Liver (tissue), 9 donors: ENCODE results near the gene ZNF687. TPM values are rescaled to one million over a fixed set of nuclear protein-coding genes. Genes with fewer than 3 reads are reported as not detected.

Experiments used
- DNase-seq: peaks from one replicate; pipeline ENCODE4 v3.0.0-alpha.2; 2017; ENCODE audit warnings: low spot score
- H3K27ac ChIP-seq, 2 donors: one replicate each; pipeline ENCODE4 v1.7.0; 2013; ENCODE audit warnings: inconsistent platforms in 2 of 2, low read length in 2 of 2, control low read depth in 1 of 2, low read depth in 1 of 2, mild to moderate bottlenecking in 1 of 2
- H3K27me3 ChIP-seq, 4 donors: one replicate each; pipeline versions ENCODE4 v1.6.1 to v1.7.0; 2013; ENCODE audit warnings: low read length in 3 of 4, inconsistent platforms in 1 of 4, mild to moderate bottlenecking in 1 of 4, moderate library complexity in 1 of 4; ENCODE audit not compliant: control insufficient read depth in 4 of 4, insufficient read depth in 4 of 4
- H3K36me3 ChIP-seq, 4 donors: one replicate each; pipeline versions ENCODE4 v1.6.1 to v1.7.0; 2013; ENCODE audit warnings: low read length in 3 of 4, mild to moderate bottlenecking in 3 of 4, low read depth in 1 of 4, moderate library complexity in 1 of 4; ENCODE audit not compliant: control insufficient read depth in 4 of 4, insufficient read depth in 3 of 4
- H3K4me1 ChIP-seq, 4 donors: one replicate each; pipeline versions ENCODE4 v1.6.1 to v1.7.0; 2013; ENCODE audit warnings: low read length in 3 of 4, mild to moderate bottlenecking in 3 of 4, moderate library complexity in 1 of 4; ENCODE audit not compliant: control insufficient read depth in 4 of 4, insufficient read depth in 4 of 4
- H3K4me3 ChIP-seq, 3 donors: one replicate each; pipeline versions ENCODE4 v1.6.1 to v1.7.0; 2013; ENCODE audit warnings: low read length in 3 of 3, control low read depth in 1 of 3, low read depth in 1 of 3, mild to moderate bottlenecking in 1 of 3
- H3K9ac ChIP-seq, 2 donors: one replicate each; pipeline ENCODE4 v1.7.0; 2013; ENCODE audit warnings: low read length in 2 of 2, mild to moderate bottlenecking in 2 of 2, moderate library complexity in 2 of 2, control low read depth in 1 of 2, low read depth in 1 of 2
- H3K9me3 ChIP-seq, 4 donors: one replicate each; pipeline versions ENCODE4 v1.6.1 to v1.7.0; 2013; ENCODE audit warnings: low read length in 3 of 4; ENCODE audit not compliant: control insufficient read depth in 4 of 4
- ATF3 ChIP-seq: IDR thresholded peaks from 2 replicates; pipeline ENCODE4 v1.6.1; 2016; ENCODE audit warnings: antibody characterized with exemption
- EGR1 ChIP-seq, 2 donors: IDR thresholded peaks; 2 replicates each; pipeline ENCODE4 v1.6.1; 2016 to 2018; ENCODE audit warnings: antibody characterized with exemption in 2 of 2, low read depth in 2 of 2
- FOXA1 ChIP-seq: IDR thresholded peaks from 2 replicates; pipeline ENCODE4 v1.6.1; 2016; ENCODE audit warnings: antibody characterized with exemption
- FOXA2 ChIP-seq: IDR thresholded peaks from 2 replicates; pipeline ENCODE4 v1.6.1; 2016; ENCODE audit warnings: antibody characterized with exemption
- GABPA ChIP-seq, 2 donors: IDR thresholded peaks in 1 of 2; conservative IDR thresholded peaks in 1 of 2; 2 replicates each; pipeline ENCODE4 v1.6.1; 2016; ENCODE audit warnings: antibody characterized with exemption in 2 of 2, mild to moderate bottlenecking in 1 of 2, moderate library complexity in 1 of 2
- HNF4A ChIP-seq, 2 donors: conservative IDR thresholded peaks; 2 replicates each; pipeline ENCODE4 v1.6.1; 2016; ENCODE audit warnings: antibody characterized with exemption in 2 of 2, mild to moderate bottlenecking in 2 of 2
- HNF4G ChIP-seq: IDR thresholded peaks from 2 replicates; pipeline ENCODE4 v1.6.1; 2016; ENCODE audit warnings: antibody characterized with exemption
- JUND ChIP-seq, 2 donors: IDR thresholded peaks; 2 replicates each; pipeline ENCODE4 v1.6.1; 2016; ENCODE audit warnings: antibody characterized with exemption in 2 of 2
- MAX ChIP-seq: IDR thresholded peaks from 2 replicates; pipeline ENCODE4 v1.6.1; 2016; ENCODE audit warnings: antibody characterized with exemption
- NR2F2 ChIP-seq: IDR thresholded peaks from 2 replicates; pipeline ENCODE4 v1.6.1; 2016; ENCODE audit warnings: antibody characterized with exemption
- RAD21 ChIP-seq, 2 donors: IDR thresholded peaks; 2 replicates each; pipeline ENCODE4 v1.6.1; 2016; ENCODE audit warnings: antibody characterized with exemption in 2 of 2, mild to moderate bottlenecking in 2 of 2
- REST ChIP-seq: IDR thresholded peaks from 2 replicates; pipeline ENCODE4 v1.6.1; 2016; ENCODE audit warnings: antibody characterized with exemption, mild to moderate bottlenecking
- RXRA ChIP-seq, 2 donors: IDR thresholded peaks; 2 replicates each; pipeline ENCODE4 v1.6.1; 2017 to 2018; ENCODE audit warnings: antibody characterized with exemption in 2 of 2, mild to moderate bottlenecking in 1 of 2
- SP1 ChIP-seq: IDR thresholded peaks from 2 replicates; pipeline ENCODE4 v1.6.1; 2018; ENCODE audit warnings: antibody characterized with exemption, mild to moderate bottlenecking
- TAF1 ChIP-seq: conservative IDR thresholded peaks from 2 replicates; pipeline ENCODE4 v1.6.1; 2016; ENCODE audit warnings: antibody characterized with exemption, mild to moderate bottlenecking
- YY1 ChIP-seq: IDR thresholded peaks from 2 replicates; pipeline ENCODE4 v1.6.1; 2016; ENCODE audit warnings: antibody characterized with exemption, mild to moderate bottlenecking
- ZBTB33 ChIP-seq: IDR thresholded peaks from 2 replicates; pipeline ENCODE4 v1.6.1; 2016; ENCODE audit warnings: antibody characterized with exemption
- WGBS: extraction: QIAGEN DNeasy Blood & Tissue Kit; methylation state at CpG from one replicate; pipeline ENCODE4 v1.1.7; 2013; 5-methylcytosine and 5-hydroxymethylcytosine counted together
- polyA plus RNA-seq, 2 donors: library from polyadenylated mRNA; stranded (reverse) in 1 of 2; unstranded in 1 of 2; fragments of 200-250 nt in 1 of 2; fragments of >200 nt in 1 of 2; fragmentation: Nextera tagmentation in 1 of 2; extraction: Ambion mirVana in 1 of 2; gene quantifications; one replicate each; pipeline versions ENCODE4 v1.2.1 to v1.2.3, GENCODE V29; 2013 to 2015
- total RNA-seq, 2 donors: library from RNA; depleted of rRNA; stranded (reverse); fragments of >200 nt; gene quantifications; one replicate each; pipeline ENCODE4 v1.2.3, GENCODE V29; 2014
- TF ChIP-seq, protein P1 (sequence below): fragments of 150-350 bp; IDR thresholded peaks from 2 replicates; pipeline ENCODE4 v1.5.1; 2017; ENCODE audit warnings: improper control_type of control experiment, low read depth, low read length; ENCODE audit not compliant: missing input control
- donor health status: healthy.
- donor health status: healthy.
- donor health status: healthy.
- donor health status: healthy.
- donor health status: healthy.

Gene ZNF687
- total and polyA plus RNA-seq, 4 donors, result 2.7 to 9.7 (median 7.9) TPM

DNA sequence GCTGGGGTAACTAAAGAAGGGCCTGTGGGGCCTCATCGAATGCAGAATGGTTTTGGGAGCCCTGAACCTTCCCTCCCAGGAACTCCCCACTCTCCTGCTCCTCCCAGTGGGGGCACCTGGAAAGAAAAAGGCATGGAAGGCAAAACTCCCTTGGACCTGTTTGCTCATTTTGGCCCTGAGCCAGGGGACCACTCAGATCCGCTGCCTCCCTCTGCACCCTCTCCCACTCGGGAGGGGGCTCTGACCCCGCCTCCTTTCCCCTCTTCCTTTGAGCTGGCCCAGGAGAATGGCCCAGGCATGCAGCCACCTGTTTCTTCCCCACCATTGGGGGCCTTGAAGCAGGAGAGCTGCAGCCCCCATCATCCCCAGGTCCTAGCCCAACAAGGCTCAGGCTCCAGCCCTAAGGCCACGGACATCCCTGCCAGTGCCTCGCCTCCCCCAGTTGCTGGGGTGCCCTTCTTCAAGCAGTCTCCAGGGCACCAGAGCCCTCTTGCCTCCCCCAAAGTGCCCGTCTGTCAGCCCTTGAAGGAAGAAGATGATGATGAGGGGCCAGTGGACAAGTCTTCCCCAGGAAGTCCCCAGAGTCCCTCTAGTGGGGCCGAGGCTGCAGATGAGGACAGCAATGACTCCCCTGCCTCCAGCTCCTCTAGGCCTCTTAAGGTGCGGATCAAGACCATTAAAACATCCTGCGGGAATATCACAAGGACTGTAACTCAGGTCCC, 4.7 kb downstream of the ZNF687 start:
- peaks cover 0 to 12% (median 4%) of the 10 kb centered on the region in 4 donors for H3K4me1 ChIP-seq
- no peaks in the 10 kb centered on the region for H3K27me3 ChIP-seq
- no peak overlapping the region for H3K27ac ChIP-seq
- no peak overlapping the region for H3K9ac ChIP-seq
- peaks cover 18 to 52% (median 28%) of the 10 kb centered on the region in 4 donors for H3K36me3 ChIP-seq
- WGBS, result 88% methylated on average over 10 of the region's 10 CpGs
- H3K9me3 ChIP-seq, result no peaks in the 10 kb centered on the region
- no peak overlapping the region for H3K4me3 ChIP-seq
- TF ChIP-seq EGR1 (IDR thresholded peaks at IDR 0.05; ENCODE audit: low read depth in 2 of 2) (no peak), RAD21 (IDR thresholded peaks at IDR 0.05) (no peak), FOXA1 (no peak), ATF3 (no peak), TAF1 (no peak), YY1 (no peak), SP1 (no peak), FOXA2 (no peak), ZBTB33 (no peak), HNF4A (conservative IDR thresholded peaks at IDR 0.05) (no peak), REST (no peak), GABPA (IDR thresholded peaks at IDR 0.05 in 1 of 2, conservative IDR thresholded peaks at IDR 0.05 in 1 of 2) (no peak), HNF4G (no peak), NR2F2 (no peak)
- TF ChIP-seq, protein P1, sequence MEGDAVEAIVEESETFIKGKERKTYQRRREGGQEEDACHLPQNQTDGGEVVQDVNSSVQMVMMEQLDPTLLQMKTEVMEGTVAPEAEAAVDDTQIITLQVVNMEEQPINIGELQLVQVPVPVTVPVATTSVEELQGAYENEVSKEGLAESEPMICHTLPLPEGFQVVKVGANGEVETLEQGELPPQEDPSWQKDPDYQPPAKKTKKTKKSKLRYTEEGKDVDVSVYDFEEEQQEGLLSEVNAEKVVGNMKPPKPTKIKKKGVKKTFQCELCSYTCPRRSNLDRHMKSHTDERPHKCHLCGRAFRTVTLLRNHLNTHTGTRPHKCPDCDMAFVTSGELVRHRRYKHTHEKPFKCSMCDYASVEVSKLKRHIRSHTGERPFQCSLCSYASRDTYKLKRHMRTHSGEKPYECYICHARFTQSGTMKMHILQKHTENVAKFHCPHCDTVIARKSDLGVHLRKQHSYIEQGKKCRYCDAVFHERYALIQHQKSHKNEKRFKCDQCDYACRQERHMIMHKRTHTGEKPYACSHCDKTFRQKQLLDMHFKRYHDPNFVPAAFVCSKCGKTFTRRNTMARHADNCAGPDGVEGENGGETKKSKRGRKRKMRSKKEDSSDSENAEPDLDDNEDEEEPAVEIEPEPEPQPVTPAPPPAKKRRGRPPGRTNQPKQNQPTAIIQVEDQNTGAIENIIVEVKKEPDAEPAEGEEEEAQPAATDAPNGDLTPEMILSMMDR, result no peak
- DNase-seq, result no peak

GRCh38 chr1:151287341-151287699, 5.2 kb downstream of the ZNF687 start:
- Histone ChIP-seq H3K36me3 (peaks cover 21 to 58% (median 28%) of the 10 kb centered on the region in 4 donors), H3K27ac (no peak overlapping the region), H3K27me3 (no peaks in the 10 kb centered on the region), H3K4me3 (no peak overlapping the region), H3K9ac (no peak overlapping the region), H3K9me3 (no peaks in the 10 kb centered on the region), H3K4me1 (peaks cover 0 to 12% (median 4%) of the 10 kb centered on the region in 4 donors)
- WGBS, result 93% methylated on average over 7 of the region's 7 CpGs
- no peak for DNase-seq
- no peak for TF ChIP-seq FOXA1
- no peak for TF ChIP-seq SP1
- no peak for TF ChIP-seq RXRA (IDR thresholded peaks at IDR 0.05)
- no peak for TF ChIP-seq ZBTB33
- TF ChIP-seq HNF4A (conservative IDR thresholded peaks at IDR 0.05), result no peak
- no peak for TF ChIP-seq EGR1 (IDR thresholded peaks at IDR 0.05; ENCODE audit: low read depth in 2 of 2)
- TF ChIP-seq JUND (IDR thresholded peaks at IDR 0.05), result no peak
- no peak for TF ChIP-seq MAX
- TF ChIP-seq FOXA2, result no peak
- TF ChIP-seq ATF3, result no peak
- no peak for TF ChIP-seq GABPA (IDR thresholded peaks at IDR 0.05 in 1 of 2, conservative IDR thresholded peaks at IDR 0.05 in 1 of 2)
- TF ChIP-seq, protein P1, result no peak
- no peak for TF ChIP-seq YY1
- no peak for TF ChIP-seq RAD21 (IDR thresholded peaks at IDR 0.05)
- TF ChIP-seq HNF4G, result no peak
- no peak for TF ChIP-seq TAF1
